GM19193 (cell line): Measurements from ENCODE around the gene DDR2.

ENCODE experiments used
- POLR2A ChIP-seq: IDR thresholded peaks from 4 replicates; pipeline ENCODE4 v1.6.1; 2011; ENCODE audit not compliant: insufficient read depth, insufficient read length; ENCODE audit errors: extremely low read depth

The DDR2 gene

GRCh38 chr1:162661336-162661735, 29.1 kb downstream of the DDR2 start:
- TF ChIP-seq POLR2A: no peak

GRCh38 chr1:162662013-162662412, 29.7 kb downstream of the DDR2 start:
- TF ChIP-seq POLR2A: no peak

- no peak for TF ChIP-seq POLR2A
These were observed 30.8 kb downstream of the DDR2 start for GRCh38 chr1:162663086-162663485.

- TF ChIP-seq POLR2A: no peak
These were observed 31.4 kb downstream of the DDR2 start for GRCh38 chr1:162663589-162664106.

GRCh38 chr1:162666006-162666645, 33.9 kb downstream of the DDR2 start:
- no peak for TF ChIP-seq POLR2A

- TF ChIP-seq POLR2A: no peak
These were observed 35.3 kb downstream of the DDR2 start for GRCh38 chr1:162667381-162668080.

GRCh38 chr1:162670928-162671663, 38.8 kb downstream of the DDR2 start:
- no peak for TF ChIP-seq POLR2A

- TF ChIP-seq POLR2A: no peak
These were observed 39.6 kb downstream of the DDR2 start for GRCh38 chr1:162671664-162672410.

- TF ChIP-seq POLR2A: no peak
These were observed 40.5 kb downstream of the DDR2 start for GRCh38 chr1:162672622-162673260.

- TF ChIP-seq POLR2A: no peak
These were observed 41.9 kb downstream of the DDR2 start for GRCh38 chr1:162674034-162674608.

GRCh38 chr1:162676087-162676486, 43.8 kb downstream of the DDR2 start:
- TF ChIP-seq POLR2A: no peak

- no peak for TF ChIP-seq POLR2A
These were observed 44.5 kb downstream of the DDR2 start for GRCh38 chr1:162676750-162677149.

- TF ChIP-seq POLR2A: no peak
These were observed 45.5 kb downstream of the DDR2 start for GRCh38 chr1:162677607-162678371.
